Measurements from ENCODE around the gene PRKD2. TPM values are rescaled to one million over a fixed set of nuclear protein-coding genes. Genes with fewer than 3 reads are reported as not detected.

PRKD2 gene
- total RNA-seq, 1 donor from 2014 or later, result 191 TPM

- Mint-ChIP-seq H3K4me3 (no peak overlapping the region), H3K9me3 (no peaks in the 10 kb centered on the region), H3K36me3 (ENCODE audit: low read depth) (no peaks in the 10 kb centered on the region), H3K27me3 (peaks cover 43% of the 10 kb centered on the region), H3K4me1 (peaks cover 3% of the 10 kb centered on the region), H3K27ac (no peak overlapping the region)
- DNase-seq, result no peak
- POLR2A ChIA-PET, result interaction anchor here (1.0 kb wide), 1 partner anchor 54 kb away, joined by 3 read pairs; the partner anchor contains the start of gene CALM3
- intact Hi-C loops (cut with micrococcal nuclease), result no loop called here
- TF ChIP-seq CTCF (IDR thresholded peaks at IDR 0.05), result no peak
- no peak for ATAC-seq (ENCODE audit: low read depth)
- CTCF ChIA-PET, result no interaction called here
Measured at GRCh38 chr19:46654621-46655152, 62.2 kb downstream of the PRKD2 start.

- intact Hi-C loops (cut with micrococcal nuclease), result no loop called here
- ChIA-PET POLR2A (no interaction called here), CTCF (no interaction called here)
- no peak for TF ChIP-seq CTCF (IDR thresholded peaks at IDR 0.05)
- no peak for DNase-seq
- no peaks in the 10 kb centered on the region for H3K36me3 Mint-ChIP-seq (ENCODE audit: low read depth)
- no peak overlapping the region for H3K27ac Mint-ChIP-seq
- H3K4me1 Mint-ChIP-seq, result peaks cover 6% of the 10 kb centered on the region
- no peak for ATAC-seq (ENCODE audit: low read depth)
- peaks cover 53% of the 10 kb centered on the region for H3K27me3 Mint-ChIP-seq
- H3K4me3 Mint-ChIP-seq, result no peak overlapping the region
- peaks cover 10% of the 10 kb centered on the region for H3K9me3 Mint-ChIP-seq
Measured at GRCh38 chr19:46650445-46650844, 66.5 kb downstream of the PRKD2 start.

- H3K27me3 Mint-ChIP-seq, result peaks cover 46% of the 10 kb centered on the region
- peaks cover 10% of the 10 kb centered on the region for H3K9me3 Mint-ChIP-seq
- ATAC-seq (ENCODE audit: low read depth) (no peak), DNase-seq (no peak)
- CTCF ChIA-PET, result no interaction called here
- H3K4me3 Mint-ChIP-seq, result no peak overlapping the region
- peaks cover 6% of the 10 kb centered on the region for H3K4me1 Mint-ChIP-seq
- intact Hi-C loops (cut with micrococcal nuclease), result no loop called here
- POLR2A ChIA-PET, result interaction anchor here (1.0 kb wide), 1 partner anchor 31 kb away, joined by 3 read pairs; no protein-coding TSS in a partner anchor
- no peaks in the 10 kb centered on the region for H3K36me3 Mint-ChIP-seq (ENCODE audit: low read depth)
- H3K27ac Mint-ChIP-seq, result no peak overlapping the region
- TF ChIP-seq CTCF (IDR thresholded peaks at IDR 0.05), result no peak
Measured at GRCh38 chr19:46648961-46649960, 67.7 kb downstream of the PRKD2 start.

- DNase-seq (no peak), ATAC-seq (ENCODE audit: low read depth) (peak; percentile 37)
- no peak for TF ChIP-seq CTCF (IDR thresholded peaks at IDR 0.05)
- Mint-ChIP-seq H3K36me3 (ENCODE audit: low read depth) (no peaks in the 10 kb centered on the region), H3K27ac (peak overlapping the region; percentile 78), H3K4me3 (peak overlapping the region; percentile 57), H3K4me1 (peaks cover 6% of the 10 kb centered on the region), H3K27me3 (peaks cover 41% of the 10 kb centered on the region), H3K9me3 (peaks cover 10% of the 10 kb centered on the region)
- CTCF ChIA-PET, result no interaction called here
- POLR2A ChIA-PET, result interaction anchor here (1.0 kb wide), 1 partner anchor 30 kb away, joined by 3 read pairs; no protein-coding TSS in a partner anchor
- intact Hi-C loops (cut with micrococcal nuclease), result no loop called here
Measured at GRCh38 chr19:46648060-46648960, 68.6 kb downstream of the PRKD2 start.

Data from activated B cell treated with CpG ODN at 0.5 μM for 24 hours (primary cell).